Psoas muscle (tissue), 8 donors: ENCODE measurements around the gene CCT7. TPM values are rescaled to one million over a fixed set of nuclear protein-coding genes. Genes with fewer than 3 reads are reported as not detected.
A peak's percentile ranks its signal among the peaks of the same experiment; 100 is the strongest.

ENCODE experiments used
- ATAC-seq, 4 donors: fragments of 200-7000 bp; cut with Tn5 transposase; one replicate each; pipeline ENCODE4 v1.9.1; 2020; ENCODE audit warnings: moderate library complexity in 3 of 4, mild to moderate bottlenecking in 2 of 4
- DNase-seq, 2 donors: peaks; one replicate each; pipeline ENCODE4 v3.0.0-alpha.2; 2020
- H3K27ac ChIP-seq: fragments of 200-600 bp; one replicate; pipeline ENCODE4 v1.8.0; 2022
- H3K27me3 ChIP-seq, 3 donors: fragments of 200-600 bp in 1 of 3; one replicate each; pipeline versions ENCODE4 v1.6.1 to v1.8.0; 2013 to 2022; ENCODE audit warnings: low read length in 2 of 3, mild to moderate bottlenecking in 2 of 3, moderate library complexity in 1 of 3; ENCODE audit not compliant: insufficient read depth in 3 of 3
- H3K36me3 ChIP-seq, 2 donors: fragments of 200-600 bp in 1 of 2; one replicate each; pipeline versions ENCODE4 v1.6.1 to v1.8.0; 2013 to 2022; ENCODE audit warnings: low read depth in 1 of 2, mild to moderate bottlenecking in 1 of 2, moderate library complexity in 1 of 2; ENCODE audit not compliant: insufficient read depth in 1 of 2
- H3K4me1 ChIP-seq: fragments of 200-600 bp; one replicate; pipeline ENCODE4 v1.8.0; 2022
- H3K4me3 ChIP-seq: fragments of 200-600 bp; one replicate; pipeline ENCODE4 v1.8.0; 2022; ENCODE audit warnings: mild to moderate bottlenecking
- H3K9me3 ChIP-seq: fragments of 200-600 bp; one replicate; pipeline ENCODE4 v1.8.0; 2022
- WGBS, 3 donors: extraction: QIAGEN DNeasy Blood & Tissue Kit; methylation state at CpG; one replicate each; pipeline versions ENCODE4 v1.1.6 to v1.1.7; 2013; 5-methylcytosine and 5-hydroxymethylcytosine counted together
- intact Hi-C, 2 donors: fragments of 100-400 bp; cut with DNase I; formaldehyde crosslinking; loops; one replicate each; pipeline versions ENCODE4 v1.11.0 to v1.14.2; 2022
- polyA plus RNA-seq, 3 donors: library from polyadenylated mRNA; stranded (reverse); fragments of 200-250 nt; gene quantifications; one replicate each; pipeline ENCODE4 v1.2.3, GENCODE V29; 2013
- total RNA-seq, 4 donors: library from RNA; stranded (reverse); fragmentation: NEBNext Ultra II Directional in 2 of 4; extraction: Animal tissue kit (Norgen Biotek cat#: 25700) in 2 of 4; gene quantifications; one replicate each; pipeline versions ENCODE4 v1.2.1 to v1.2.4, GENCODE V29; 2021 to 2023
- TF ChIP-seq, protein P1 (sequence below): fragments of 200-600 bp; IDR thresholded peaks from one replicate; pipeline ENCODE4 v1.8.0; 2022; ENCODE audit warnings: antibody characterized with exemption
- donor health status: healthy with polysubstance abuse.
- donor health status: DM: no; HTN: no; CAD: no; lungs with moderate emphysema.
- donor health status: Bipolar disorder and iron deficiency.
- donor health status: healthy.
- donor health status: DM: yes; HTN: yes; CAD: no.
- donor health status: DM: no; HTN: no; CAD: no.
- donor health status: DM: no; HTN: no; CAD: no.
- donor health status: DM: yes; HTN: yes; CAD: no.

Gene CCT7
- total and polyA plus RNA-seq, 7 donors = 249 to 316 (median 275) TPM

DNA sequence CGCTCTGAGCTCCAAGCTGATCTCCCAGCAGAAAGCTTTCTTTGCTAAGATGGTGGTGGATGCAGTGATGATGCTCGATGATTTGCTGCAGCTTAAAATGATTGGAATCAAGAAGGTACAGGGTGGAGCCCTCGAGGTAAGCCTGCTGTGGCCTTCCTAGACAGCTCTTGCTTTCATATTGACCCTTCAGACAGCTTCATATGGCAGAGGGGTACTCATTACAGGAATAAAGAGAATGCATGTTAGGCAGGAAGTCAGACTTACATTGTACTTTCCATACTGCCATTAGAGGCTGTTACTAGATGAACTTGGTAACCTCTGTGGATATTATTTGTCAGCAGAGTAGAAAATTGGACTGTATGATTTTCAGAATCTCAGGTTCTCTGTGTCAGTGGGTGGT is 10.5 kb downstream of the CCT7 start:
- peaks cover 7% of the 10 kb centered on the region for H3K4me1 ChIP-seq
- no peaks in the 10 kb centered on the region for H3K9me3 ChIP-seq
- H3K36me3 ChIP-seq = peaks cover 25 to 100% of the 10 kb centered on the region in 2 donors
- ATAC-seq (no peak), DNase-seq (no peak)
- H3K27me3 ChIP-seq = no peaks in the 10 kb centered on the region
- H3K27ac ChIP-seq = no peak overlapping the region
- 94 to 97% (median 97%) methylated on average over 3 of the region's 3 CpGs for WGBS, 3 donors
- intact Hi-C loops = no loop called here
- H3K4me3 ChIP-seq = no peak overlapping the region
- TF ChIP-seq, protein P1, sequence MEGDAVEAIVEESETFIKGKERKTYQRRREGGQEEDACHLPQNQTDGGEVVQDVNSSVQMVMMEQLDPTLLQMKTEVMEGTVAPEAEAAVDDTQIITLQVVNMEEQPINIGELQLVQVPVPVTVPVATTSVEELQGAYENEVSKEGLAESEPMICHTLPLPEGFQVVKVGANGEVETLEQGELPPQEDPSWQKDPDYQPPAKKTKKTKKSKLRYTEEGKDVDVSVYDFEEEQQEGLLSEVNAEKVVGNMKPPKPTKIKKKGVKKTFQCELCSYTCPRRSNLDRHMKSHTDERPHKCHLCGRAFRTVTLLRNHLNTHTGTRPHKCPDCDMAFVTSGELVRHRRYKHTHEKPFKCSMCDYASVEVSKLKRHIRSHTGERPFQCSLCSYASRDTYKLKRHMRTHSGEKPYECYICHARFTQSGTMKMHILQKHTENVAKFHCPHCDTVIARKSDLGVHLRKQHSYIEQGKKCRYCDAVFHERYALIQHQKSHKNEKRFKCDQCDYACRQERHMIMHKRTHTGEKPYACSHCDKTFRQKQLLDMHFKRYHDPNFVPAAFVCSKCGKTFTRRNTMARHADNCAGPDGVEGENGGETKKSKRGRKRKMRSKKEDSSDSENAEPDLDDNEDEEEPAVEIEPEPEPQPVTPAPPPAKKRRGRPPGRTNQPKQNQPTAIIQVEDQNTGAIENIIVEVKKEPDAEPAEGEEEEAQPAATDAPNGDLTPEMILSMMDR = no peak

DNA sequence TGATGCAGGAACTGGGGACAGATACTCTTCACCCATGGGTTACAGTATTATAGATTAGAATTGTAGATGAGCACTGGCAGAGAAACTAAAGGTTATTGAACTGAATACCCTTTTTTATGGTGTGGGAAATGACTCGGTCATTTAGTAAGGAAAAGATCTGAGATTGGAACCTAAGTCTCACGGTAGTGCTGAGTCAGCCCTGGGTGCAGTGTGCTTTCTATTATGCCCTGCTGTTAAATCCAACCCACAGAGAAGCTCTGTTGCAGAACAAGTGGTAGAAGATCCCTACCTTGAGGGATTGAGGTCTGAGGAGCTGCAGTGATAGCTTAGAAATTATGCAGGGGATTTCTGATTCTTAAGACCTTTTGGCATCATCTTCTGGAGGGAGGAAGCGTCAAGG is 12.7 kb downstream of the CCT7 start:
- Histone ChIP-seq H3K4me1 (no peaks in the 10 kb centered on the region), H3K27me3 (no peaks in the 10 kb centered on the region), H3K4me3 (no peak overlapping the region), H3K9me3 (no peaks in the 10 kb centered on the region), H3K36me3 (peaks cover 35 to 100% of the 10 kb centered on the region in 2 donors), H3K27ac (no peak overlapping the region)
- 84 to 92% (median 86%) methylated on average over 3 of the region's 3 CpGs for WGBS, 3 donors
- DNase-seq (no peak), ATAC-seq (no peak)
- TF ChIP-seq, protein P1 = no peak
- intact Hi-C loops = no loop called here

DNA sequence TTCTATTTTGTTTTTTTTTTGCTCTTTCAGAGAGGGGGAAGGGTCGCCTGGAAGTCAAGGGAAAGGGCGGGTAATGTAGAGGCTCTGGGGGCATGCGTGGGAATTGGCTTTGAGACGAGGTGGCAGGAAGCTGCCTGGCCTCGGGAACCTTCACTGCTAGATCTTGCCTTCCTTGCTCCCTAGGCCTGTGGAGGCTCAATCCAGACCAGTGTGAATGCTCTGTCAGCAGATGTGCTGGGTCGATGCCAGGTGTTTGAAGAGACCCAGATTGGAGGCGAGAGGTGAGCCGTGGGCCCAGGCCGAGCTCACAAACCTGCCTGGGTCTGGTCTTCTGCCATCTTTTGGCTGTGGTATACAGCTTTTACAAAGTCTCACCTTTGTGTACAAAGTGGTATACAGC is 15.5 kb downstream of the CCT7 start:
- Histone ChIP-seq H3K27me3 (no peaks in the 10 kb centered on the region), H3K4me3 (no peak overlapping the region), H3K9me3 (no peaks in the 10 kb centered on the region), H3K36me3 (peaks cover 26 to 100% of the 10 kb centered on the region in 2 donors), H3K4me1 (no peaks in the 10 kb centered on the region), H3K27ac (no peak overlapping the region)
- intact Hi-C loops = no loop called here
- TF ChIP-seq, protein P1 = no peak
- DNase-seq (no peak), ATAC-seq (no peak)
- 74 to 82% (median 76%) methylated on average over 9 of the region's 9 CpGs for WGBS, 3 donors

DNA sequence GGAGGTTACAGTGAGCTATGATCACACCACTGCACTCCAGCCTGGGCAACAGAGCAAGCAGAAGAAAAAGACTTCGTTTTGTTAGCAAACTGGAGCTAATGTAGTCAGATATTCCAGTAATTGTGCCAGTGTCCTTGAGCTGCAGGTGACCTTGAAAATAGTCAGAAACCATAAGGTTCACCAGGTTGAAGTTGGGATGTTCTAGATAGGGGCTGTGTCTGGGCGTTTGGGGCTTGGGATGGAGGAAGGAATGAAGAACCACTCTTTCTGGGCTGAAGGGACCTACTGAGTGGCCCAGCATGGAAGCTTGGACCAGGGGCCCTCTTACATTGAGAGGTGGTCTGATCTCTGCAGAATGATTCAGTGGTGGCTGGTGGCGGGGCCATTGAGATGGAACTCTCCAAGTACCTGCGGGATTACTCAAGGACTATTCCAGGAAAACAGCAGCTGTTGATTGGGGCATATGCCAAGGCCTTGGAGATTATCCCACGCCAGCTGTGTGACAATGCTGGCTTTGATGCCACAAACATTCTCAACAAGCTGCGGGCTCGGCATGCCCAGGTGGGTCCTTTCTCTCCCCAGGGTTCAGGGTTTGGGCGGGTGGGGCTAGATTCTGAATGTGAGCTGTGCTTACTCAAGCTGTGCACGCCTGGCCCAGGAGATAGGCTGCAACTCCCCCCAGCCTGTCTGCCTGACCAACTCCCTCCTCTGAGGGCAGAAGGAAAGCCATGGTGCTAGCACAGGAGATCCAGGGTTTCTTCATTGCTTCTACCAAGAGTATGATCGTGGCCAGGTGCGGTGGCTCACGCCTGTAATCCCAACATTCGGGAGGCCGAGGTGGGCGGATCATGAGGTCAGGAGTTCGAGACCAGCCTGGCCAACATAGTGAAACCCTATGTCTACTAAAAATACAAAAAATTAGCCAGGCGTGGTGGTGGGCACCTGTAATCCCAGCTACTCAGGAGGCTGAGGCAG is 17.1 kb downstream of the CCT7 start:
- TF ChIP-seq, protein P1 = no peak
- H3K27ac ChIP-seq = peak overlapping the region; percentile 47
- ATAC-seq = peak; percentile 85 to 88 (median 88)
- no peaks in the 10 kb centered on the region for H3K4me1 ChIP-seq
- H3K27me3 ChIP-seq = no peaks in the 10 kb centered on the region
- DNase-seq = peak; percentile 39 to 63
- WGBS, 3 donors = 67 to 77% (median 71%) methylated on average over 17 of the region's 17 CpGs
- intact Hi-C loops = no loop called here
- peaks cover 26 to 92% of the 10 kb centered on the region in 2 donors for H3K36me3 ChIP-seq
- H3K4me3 ChIP-seq = no peak overlapping the region
- no peaks in the 10 kb centered on the region for H3K9me3 ChIP-seq
